ENCODE measurements around the gene RAB39A.
"Not testable (repeated sequence)": the region's sequence is repeated elsewhere in the genome, so short reads cannot be mapped to it uniquely, and the experiment has no call there.

The RAB39A gene

GRCh38 chr11:107947904-107948303, 19.7 kb downstream of the RAB39A start:
- TF ChIP-seq EZH2 (IDR thresholded peaks at IDR 0.05; ENCODE audit: borderline replicate concordance, low read depth, low read length, severe bottlenecking), result no peak
- no peak for TF ChIP-seq CTCF (IDR thresholded peaks at IDR 0.05; ENCODE audit: borderline replicate concordance, extremely low read depth, low read length, poor library complexity, severe bottlenecking)
- Histone ChIP-seq H3K27ac (ENCODE audit: low read length) (no peak overlapping the region), H3K4me3 (ENCODE audit: low read depth in 1 of 2, low read length in 2 of 2) (no peak overlapping the region), H3K9ac (ENCODE audit: low read depth, low read length) (no peak overlapping the region), H3K4me2 (ENCODE audit: insufficient read depth, low read length) (no peak overlapping the region), H3K79me2 (ENCODE audit: insufficient read depth, low read length) (no peaks in the 10 kb centered on the region), H3K36me3 (ENCODE audit: insufficient read depth, low read length) (no peaks in the 10 kb centered on the region), H3K9me3 (ENCODE audit: insufficient read depth, low read length, severe bottlenecking) (no peaks in the 10 kb centered on the region), H3K4me1 (ENCODE audit: insufficient read depth, low read length) (no peaks in the 10 kb centered on the region), H3K27me3 (ENCODE audit: insufficient read depth, low read length, poor library complexity) (no peaks in the 10 kb centered on the region), H4K20me1 (ENCODE audit: insufficient read depth, low read length) (no peaks in the 10 kb centered on the region), H2AFZ (ENCODE audit: low read depth, low read length) (no peak overlapping the region)
- no peak for ATAC-seq (ENCODE audit: insufficient read depth, low read depth)
- no peak for DNase-seq

GRCh38 chr11:107948328-107948727, 20.1 kb downstream of the RAB39A start:
- not testable (repeated sequence) for DNase-seq; H4K20me1 ChIP-seq (ENCODE audit: insufficient read depth, low read length); H3K79me2 ChIP-seq (ENCODE audit: insufficient read depth, low read length); H3K36me3 ChIP-seq (ENCODE audit: insufficient read depth, low read length); H3K27ac ChIP-seq (ENCODE audit: low read length); H3K4me1 ChIP-seq (ENCODE audit: insufficient read depth, low read length); ATAC-seq (ENCODE audit: insufficient read depth, low read depth); H3K9ac ChIP-seq (ENCODE audit: low read depth, low read length); H3K4me2 ChIP-seq (ENCODE audit: insufficient read depth, low read length); H2AFZ ChIP-seq (ENCODE audit: low read depth, low read length); H3K9me3 ChIP-seq (ENCODE audit: insufficient read depth, low read length, severe bottlenecking); H3K27me3 ChIP-seq (ENCODE audit: insufficient read depth, low read length, poor library complexity); H3K4me3 ChIP-seq (ENCODE audit: low read depth in 1 of 2, low read length in 2 of 2)

GRCh38 chr11:107951155-107951554, 22.9 kb downstream of the RAB39A start:
- Histone ChIP-seq H2AFZ (ENCODE audit: low read depth, low read length) (no peak overlapping the region), H4K20me1 (ENCODE audit: insufficient read depth, low read length) (no peaks in the 10 kb centered on the region), H3K79me2 (ENCODE audit: insufficient read depth, low read length) (no peaks in the 10 kb centered on the region), H3K4me1 (ENCODE audit: insufficient read depth, low read length) (no peaks in the 10 kb centered on the region), H3K4me3 (ENCODE audit: low read depth in 1 of 2, low read length in 2 of 2) (no peak overlapping the region), H3K9me3 (ENCODE audit: insufficient read depth, low read length, severe bottlenecking) (no peaks in the 10 kb centered on the region), H3K4me2 (ENCODE audit: insufficient read depth, low read length) (no peak overlapping the region), H3K27ac (ENCODE audit: low read length) (no peak overlapping the region), H3K27me3 (ENCODE audit: insufficient read depth, low read length, poor library complexity) (no peaks in the 10 kb centered on the region), H3K9ac (ENCODE audit: low read depth, low read length) (no peak overlapping the region), H3K36me3 (ENCODE audit: insufficient read depth, low read length) (no peaks in the 10 kb centered on the region)
- ATAC-seq (ENCODE audit: insufficient read depth, low read depth) (no peak), DNase-seq (no peak)
- TF ChIP-seq EZH2 (IDR thresholded peaks at IDR 0.05; ENCODE audit: borderline replicate concordance, low read depth, low read length, severe bottlenecking) (no peak), CTCF (IDR thresholded peaks at IDR 0.05; ENCODE audit: borderline replicate concordance, extremely low read depth, low read length, poor library complexity, severe bottlenecking) (no peak)

GRCh38 chr11:107953446-107953845, 25.2 kb downstream of the RAB39A start:
- Histone ChIP-seq H3K9ac (ENCODE audit: low read depth, low read length) (no peak overlapping the region), H3K4me3 (ENCODE audit: low read depth in 1 of 2, low read length in 2 of 2) (no peak overlapping the region), H3K27me3 (ENCODE audit: insufficient read depth, low read length, poor library complexity) (no peaks in the 10 kb centered on the region), H3K4me2 (ENCODE audit: insufficient read depth, low read length) (no peak overlapping the region), H3K27ac (ENCODE audit: low read length) (no peak overlapping the region), H3K79me2 (ENCODE audit: insufficient read depth, low read length) (no peaks in the 10 kb centered on the region), H3K9me3 (ENCODE audit: insufficient read depth, low read length, severe bottlenecking) (no peaks in the 10 kb centered on the region), H3K36me3 (ENCODE audit: insufficient read depth, low read length) (no peaks in the 10 kb centered on the region), H3K4me1 (ENCODE audit: insufficient read depth, low read length) (no peaks in the 10 kb centered on the region), H2AFZ (ENCODE audit: low read depth, low read length) (no peak overlapping the region), H4K20me1 (ENCODE audit: insufficient read depth, low read length) (no peaks in the 10 kb centered on the region)
- TF ChIP-seq EZH2 (IDR thresholded peaks at IDR 0.05; ENCODE audit: borderline replicate concordance, low read depth, low read length, severe bottlenecking) (no peak), CTCF (IDR thresholded peaks at IDR 0.05; ENCODE audit: borderline replicate concordance, extremely low read depth, low read length, poor library complexity, severe bottlenecking) (no peak)
- no peak for DNase-seq
- no peak for ATAC-seq (ENCODE audit: insufficient read depth, low read depth)

Data from DND-41 (cell line).